ENCODE results near the gene ARAP2. TPM values are rescaled to one million over a fixed set of nuclear protein-coding genes. Genes with fewer than 3 reads are reported as not detected.
A peak's percentile ranks its signal among the peaks of the same experiment; 100 is the strongest.

ARAP2 gene
- total RNA-seq, 2 experiments from 2014 or later = 63.7 to 70.3 TPM

- Mint-ChIP-seq H3K4me1 (peaks cover 38% of the 10 kb centered on the region), H3K27me3 (no peaks in the 10 kb centered on the region), H3K27ac (no peak overlapping the region), H3K4me3 (no peak overlapping the region), H3K9me3 (no peaks in the 10 kb centered on the region), H3K36me3 (peaks cover 25% of the 10 kb centered on the region)
- POLR2A ChIA-PET = no interaction called here
- no peak for ATAC-seq (ENCODE audit: low read depth)
- DNase-seq = no peak
These were observed 21.6 kb downstream of the ARAP2 start for GRCh38 chr4:36222702-36223101.

GRCh38 chr4:36220776-36221175, 23.5 kb downstream of the ARAP2 start:
- POLR2A ChIA-PET = no interaction called here
- H3K9me3 Mint-ChIP-seq = no peaks in the 10 kb centered on the region
- H3K27ac Mint-ChIP-seq = no peak overlapping the region
- H3K36me3 Mint-ChIP-seq = peaks cover 18% of the 10 kb centered on the region
- H3K4me1 Mint-ChIP-seq = peaks cover 31% of the 10 kb centered on the region
- no peaks in the 10 kb centered on the region for H3K27me3 Mint-ChIP-seq
- DNase-seq (no peak), ATAC-seq (ENCODE audit: low read depth) (no peak)
- H3K4me3 Mint-ChIP-seq = no peak overlapping the region

DNA sequence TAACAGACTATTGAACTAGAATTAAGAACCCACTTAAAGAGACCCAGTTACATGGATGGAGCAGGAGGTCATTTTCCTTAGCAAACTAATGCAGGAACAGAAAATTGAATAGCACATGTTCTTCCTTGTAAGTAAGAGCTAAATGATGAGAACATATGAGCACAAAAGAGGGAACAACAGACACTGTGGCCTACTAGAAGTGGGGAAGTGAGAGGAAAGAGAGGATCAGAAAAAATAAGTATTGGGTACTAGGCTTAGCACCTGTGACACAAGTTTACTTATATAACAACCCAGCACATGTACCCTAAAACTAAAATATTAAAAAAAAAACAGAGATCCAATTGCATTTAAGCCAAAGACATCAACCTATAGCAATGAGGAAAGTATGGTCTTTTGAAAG, 26.2 kb downstream of the ARAP2 start:
- no peak overlapping the region for H3K4me3 Mint-ChIP-seq
- H3K36me3 Mint-ChIP-seq = peaks cover 26% of the 10 kb centered on the region
- H3K27ac Mint-ChIP-seq = no peak overlapping the region
- no peaks in the 10 kb centered on the region for H3K27me3 Mint-ChIP-seq
- no peaks in the 10 kb centered on the region for H3K9me3 Mint-ChIP-seq
- no peak for DNase-seq
- peaks cover 23% of the 10 kb centered on the region for H3K4me1 Mint-ChIP-seq
- POLR2A ChIA-PET = no interaction called here
- no peak for ATAC-seq (ENCODE audit: low read depth)

DNA sequence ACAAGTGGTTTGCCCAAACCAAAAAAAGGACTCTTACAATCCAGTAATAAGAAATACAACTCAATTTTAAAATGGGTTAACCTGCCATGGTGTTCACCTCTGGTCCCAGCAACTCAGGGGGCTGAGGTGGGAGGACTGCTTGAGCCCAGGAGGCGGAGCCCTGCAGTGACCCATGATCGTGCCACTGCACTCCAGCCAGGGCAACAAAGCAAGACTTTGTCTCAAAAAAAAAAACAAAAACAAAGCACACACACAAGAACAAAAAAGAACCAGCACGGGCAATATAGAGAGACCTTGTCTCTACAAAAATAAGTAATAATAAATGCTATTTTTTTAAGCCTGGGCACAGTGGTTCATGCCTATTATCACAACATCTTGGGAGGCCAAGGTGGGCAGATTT, 28.7 kb downstream of the ARAP2 start:
- Mint-ChIP-seq H3K9me3 (no peaks in the 10 kb centered on the region), H3K27ac (no peak overlapping the region), H3K4me1 (peaks cover 17% of the 10 kb centered on the region), H3K4me3 (no peak overlapping the region), H3K36me3 (peaks cover 32% of the 10 kb centered on the region), H3K27me3 (no peaks in the 10 kb centered on the region)
- ATAC-seq (ENCODE audit: low read depth) (no peak), DNase-seq (no peak)
- POLR2A ChIA-PET = no interaction called here

- peaks cover 17% of the 10 kb centered on the region for H3K4me1 Mint-ChIP-seq
- no peaks in the 10 kb centered on the region for H3K27me3 Mint-ChIP-seq
- peaks cover 32% of the 10 kb centered on the region for H3K36me3 Mint-ChIP-seq
- no peak for ATAC-seq (ENCODE audit: low read depth)
- POLR2A ChIA-PET = no interaction called here
- H3K9me3 Mint-ChIP-seq = no peaks in the 10 kb centered on the region
- H3K27ac Mint-ChIP-seq = no peak overlapping the region
- no peak overlapping the region for H3K4me3 Mint-ChIP-seq
- DNase-seq = no peak
These were observed 29.4 kb downstream of the ARAP2 start for GRCh38 chr4:36214735-36215485.

DNA sequence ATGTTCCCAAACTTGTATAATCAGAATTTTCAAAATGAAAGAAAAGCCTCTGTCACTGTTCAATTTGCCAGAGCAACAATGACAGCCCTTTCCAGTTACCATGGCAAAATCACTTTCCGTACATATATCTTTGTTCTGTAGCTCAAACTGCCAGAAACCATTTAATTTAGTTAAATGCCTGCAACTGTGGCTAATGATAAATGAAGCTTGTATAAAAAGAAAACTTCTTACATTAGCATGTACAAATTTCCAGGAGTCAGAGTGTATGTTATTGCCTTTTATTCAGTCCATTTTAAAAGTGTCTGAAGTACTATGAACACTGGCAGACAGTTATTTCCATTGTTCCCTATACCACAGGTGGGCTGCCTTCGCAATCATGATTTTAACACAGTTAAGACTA, 30.3 kb downstream of the ARAP2 start:
- POLR2A ChIA-PET = no interaction called here
- no peak for DNase-seq
- H3K4me3 Mint-ChIP-seq = no peak overlapping the region
- peaks cover 30% of the 10 kb centered on the region for H3K36me3 Mint-ChIP-seq
- H3K9me3 Mint-ChIP-seq = no peaks in the 10 kb centered on the region
- no peak overlapping the region for H3K27ac Mint-ChIP-seq
- peaks cover 21% of the 10 kb centered on the region for H3K4me1 Mint-ChIP-seq
- no peaks in the 10 kb centered on the region for H3K27me3 Mint-ChIP-seq
- ATAC-seq (ENCODE audit: low read depth) = no peak

DNA sequence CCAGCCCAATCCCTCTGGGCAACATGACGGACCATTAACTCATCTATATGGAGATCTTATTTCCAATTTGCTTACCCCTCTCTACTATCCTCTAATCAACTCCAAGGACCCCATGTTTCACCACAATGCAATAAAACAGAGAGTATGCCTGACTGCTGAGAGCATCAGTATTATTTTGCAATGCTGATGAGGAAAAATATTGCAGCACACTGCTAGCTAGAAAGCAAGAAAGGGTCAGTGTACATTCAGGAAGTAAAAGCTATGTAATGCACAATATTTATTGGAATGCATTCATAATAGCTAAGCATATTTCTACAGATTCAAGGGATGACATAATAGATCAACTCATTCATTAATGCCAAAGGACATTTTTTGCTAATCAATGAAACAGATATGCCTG, 33.2 kb downstream of the ARAP2 start:
- ATAC-seq (ENCODE audit: low read depth) (no peak), DNase-seq (no peak)
- no peak overlapping the region for H3K4me3 Mint-ChIP-seq
- no peak overlapping the region for H3K27ac Mint-ChIP-seq
- no peaks in the 10 kb centered on the region for H3K9me3 Mint-ChIP-seq
- H3K36me3 Mint-ChIP-seq = peaks cover 43% of the 10 kb centered on the region
- peaks cover 29% of the 10 kb centered on the region for H3K4me1 Mint-ChIP-seq
- POLR2A ChIA-PET = no interaction called here
- no peaks in the 10 kb centered on the region for H3K27me3 Mint-ChIP-seq

DNA sequence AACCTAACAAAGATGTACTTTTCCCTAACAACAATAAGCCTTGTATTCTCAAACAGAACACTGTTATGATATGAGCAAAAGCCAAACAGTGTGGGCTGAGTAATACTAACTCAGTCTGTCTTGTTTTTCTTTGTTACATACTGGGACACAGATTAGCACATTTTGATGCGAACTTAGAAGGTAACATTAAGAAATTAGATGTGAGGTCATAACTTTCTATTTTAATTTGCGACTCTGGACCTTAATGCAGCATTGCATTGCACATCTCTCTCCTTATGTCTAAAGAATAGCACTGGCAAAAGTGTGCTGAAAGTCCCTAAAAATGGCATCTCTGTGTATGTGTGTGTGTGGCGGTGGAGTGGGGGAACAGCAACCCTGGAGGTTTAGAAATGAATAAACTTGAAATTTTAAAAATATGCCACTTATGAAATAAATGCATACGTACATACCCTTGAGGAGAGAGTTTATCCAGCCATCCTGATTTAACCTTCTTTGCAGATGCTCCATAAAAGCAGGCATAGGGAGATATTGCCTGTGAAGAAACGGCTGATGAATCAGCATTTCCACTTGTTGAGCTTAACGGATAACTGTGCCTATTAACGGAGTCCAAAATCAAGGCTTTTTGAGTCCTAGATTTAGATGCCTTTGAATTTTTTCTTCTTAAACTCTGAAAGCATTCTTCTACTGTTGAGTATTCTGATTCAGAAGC, 34.2 kb downstream of the ARAP2 start:
- Mint-ChIP-seq H3K9me3 (no peaks in the 10 kb centered on the region), H3K36me3 (peaks cover 46% of the 10 kb centered on the region), H3K4me1 (peaks cover 29% of the 10 kb centered on the region), H3K4me3 (no peak overlapping the region), H3K27me3 (no peaks in the 10 kb centered on the region), H3K27ac (peak overlapping the region; percentile 7)
- POLR2A ChIA-PET = no interaction called here
- ATAC-seq (ENCODE audit: low read depth) = no peak
- no peak for DNase-seq

GRCh38 chr4:36208893-36209473, 35.3 kb downstream of the ARAP2 start:
- peaks cover 47% of the 10 kb centered on the region for H3K36me3 Mint-ChIP-seq
- H3K27ac Mint-ChIP-seq = peak overlapping the region; percentile 52
- no peaks in the 10 kb centered on the region for H3K9me3 Mint-ChIP-seq
- H3K27me3 Mint-ChIP-seq = no peaks in the 10 kb centered on the region
- DNase-seq (peak; percentile 41), ATAC-seq (ENCODE audit: low read depth) (peak; percentile 97)
- POLR2A ChIA-PET = interaction anchor here (0.6 to 1.0 kb wide), 2 partner anchors 17 to 35 kb away, joined by 3 read pairs; partner anchors contain the start of gene ARAP2
- peaks cover 30% of the 10 kb centered on the region for H3K4me1 Mint-ChIP-seq
- peak overlapping the region; percentile 64 for H3K4me3 Mint-ChIP-seq

DNA sequence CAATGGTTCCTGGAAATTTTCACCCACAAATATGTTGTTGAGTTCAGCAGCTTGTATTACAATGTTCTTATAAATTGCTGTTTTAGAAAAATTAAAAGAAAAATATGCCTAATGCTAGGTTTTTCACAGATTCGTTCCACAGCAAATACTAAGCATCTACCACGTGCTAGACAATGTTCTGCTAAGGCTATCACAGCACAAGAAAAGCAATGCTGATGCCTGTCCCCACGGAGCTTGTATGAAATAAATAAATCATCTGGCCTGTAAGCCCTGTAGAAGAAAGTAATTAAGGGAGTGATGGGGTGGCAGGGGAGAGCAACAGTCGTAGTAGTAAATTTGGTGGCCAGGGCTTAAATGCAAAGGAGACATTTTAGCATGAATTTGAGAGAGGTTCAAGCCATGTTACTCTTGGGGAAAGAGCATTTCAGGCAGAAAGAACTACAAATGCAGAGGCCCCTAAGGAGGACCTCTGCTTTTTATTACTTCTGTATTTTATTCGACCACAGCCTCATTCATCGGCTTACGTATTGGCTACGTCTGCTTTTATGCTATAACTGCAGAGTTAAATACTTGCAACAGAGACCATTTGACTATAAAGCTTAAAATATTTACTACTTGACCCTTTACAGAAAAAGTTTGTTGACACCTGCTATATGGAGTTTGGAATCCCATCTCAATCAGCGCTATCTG, 36.3 kb downstream of the ARAP2 start:
- no peak for ATAC-seq (ENCODE audit: low read depth)
- POLR2A ChIA-PET = interaction anchor here (1.0 to 1.3 kb wide), 3 partner anchors 19 to 47 kb away, joined by 3 to 4 read pairs (median 3); partner anchors contain the start of gene ARAP2
- Mint-ChIP-seq H3K27me3 (no peaks in the 10 kb centered on the region), H3K4me3 (peak overlapping the region; percentile 64), H3K4me1 (peaks cover 30% of the 10 kb centered on the region), H3K9me3 (no peaks in the 10 kb centered on the region), H3K27ac (peak overlapping the region; percentile 27), H3K36me3 (peaks cover 44% of the 10 kb centered on the region)
- DNase-seq = no peak

DNA sequence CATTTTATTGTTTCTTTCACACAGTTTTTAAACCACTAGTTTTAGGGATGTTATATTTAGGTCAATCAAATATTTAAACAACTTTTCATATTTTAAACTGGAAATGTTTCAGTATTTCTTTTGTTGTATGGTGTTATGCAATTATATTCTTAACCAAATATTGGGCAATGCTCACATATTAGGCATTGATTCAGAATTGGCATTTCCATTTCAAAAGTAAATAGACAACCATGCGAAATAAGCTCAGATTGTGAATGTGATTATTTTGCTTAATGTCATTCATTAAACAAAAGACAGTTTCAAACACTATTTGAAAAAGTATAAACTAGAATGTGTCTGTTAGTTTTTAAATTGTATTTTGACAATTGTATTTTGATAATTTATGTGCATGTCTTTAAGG, 36.9 kb downstream of the ARAP2 start:
- Mint-ChIP-seq H3K4me3 (no peak overlapping the region), H3K27ac (no peak overlapping the region), H3K4me1 (peaks cover 30% of the 10 kb centered on the region), H3K27me3 (no peaks in the 10 kb centered on the region), H3K36me3 (peaks cover 42% of the 10 kb centered on the region), H3K9me3 (no peaks in the 10 kb centered on the region)
- ATAC-seq (ENCODE audit: low read depth) (no peak), DNase-seq (no peak)
- POLR2A ChIA-PET = interaction anchor here (1.0 to 1.3 kb wide), 2 partner anchors 18 to 48 kb away, joined by 3 to 4 read pairs; no protein-coding TSS in a partner anchor

GRCh38 chr4:36206603-36207311, 37.6 kb downstream of the ARAP2 start:
- Mint-ChIP-seq H3K4me1 (peaks cover 30% of the 10 kb centered on the region), H3K9me3 (no peaks in the 10 kb centered on the region), H3K36me3 (peaks cover 41% of the 10 kb centered on the region), H3K27ac (no peak overlapping the region), H3K4me3 (no peak overlapping the region), H3K27me3 (no peaks in the 10 kb centered on the region)
- POLR2A ChIA-PET = interaction anchor here (1.0 to 1.5 kb wide), 3 partner anchors 17 to 49 kb away, joined by 3 to 4 read pairs (median 3); partner anchors contain the start of gene ARAP2
- DNase-seq (no peak), ATAC-seq (ENCODE audit: low read depth) (no peak)

DNA sequence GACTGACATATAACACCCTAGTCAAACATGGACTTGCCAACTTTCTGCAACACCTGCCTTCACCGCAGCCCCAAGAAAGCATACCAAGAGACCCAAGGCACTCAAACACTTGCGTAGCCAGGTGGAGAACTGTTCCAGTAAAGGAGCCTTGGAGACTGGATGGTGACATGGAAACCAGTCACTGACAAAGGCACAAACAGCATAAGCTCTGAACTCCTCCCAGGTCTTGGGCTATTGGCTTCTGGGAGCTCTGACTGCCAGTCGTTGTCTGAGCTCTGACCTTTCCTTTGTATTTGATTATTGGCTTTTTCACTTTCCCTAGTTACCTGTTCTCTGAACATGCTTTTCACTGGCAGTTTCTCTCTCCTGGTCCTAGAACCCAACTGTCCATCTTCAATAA, 38.3 kb downstream of the ARAP2 start:
- no peak for DNase-seq
- H3K36me3 Mint-ChIP-seq = peaks cover 40% of the 10 kb centered on the region
- no peak overlapping the region for H3K4me3 Mint-ChIP-seq
- POLR2A ChIA-PET = interaction anchor here (1.5 kb wide), 1 partner anchor 38 kb away, joined by 3 read pairs; the partner anchor contains the start of gene ARAP2
- peaks cover 29% of the 10 kb centered on the region for H3K4me1 Mint-ChIP-seq
- H3K9me3 Mint-ChIP-seq = no peaks in the 10 kb centered on the region
- no peak for ATAC-seq (ENCODE audit: low read depth)
- H3K27me3 Mint-ChIP-seq = no peaks in the 10 kb centered on the region
- no peak overlapping the region for H3K27ac Mint-ChIP-seq
